ENCODE data around the gene MLIP. TPM values are rescaled to one million over a fixed set of nuclear protein-coding genes. Genes with fewer than 3 reads are reported as not detected.

The MLIP gene
- total RNA-seq: not detected

DNA sequence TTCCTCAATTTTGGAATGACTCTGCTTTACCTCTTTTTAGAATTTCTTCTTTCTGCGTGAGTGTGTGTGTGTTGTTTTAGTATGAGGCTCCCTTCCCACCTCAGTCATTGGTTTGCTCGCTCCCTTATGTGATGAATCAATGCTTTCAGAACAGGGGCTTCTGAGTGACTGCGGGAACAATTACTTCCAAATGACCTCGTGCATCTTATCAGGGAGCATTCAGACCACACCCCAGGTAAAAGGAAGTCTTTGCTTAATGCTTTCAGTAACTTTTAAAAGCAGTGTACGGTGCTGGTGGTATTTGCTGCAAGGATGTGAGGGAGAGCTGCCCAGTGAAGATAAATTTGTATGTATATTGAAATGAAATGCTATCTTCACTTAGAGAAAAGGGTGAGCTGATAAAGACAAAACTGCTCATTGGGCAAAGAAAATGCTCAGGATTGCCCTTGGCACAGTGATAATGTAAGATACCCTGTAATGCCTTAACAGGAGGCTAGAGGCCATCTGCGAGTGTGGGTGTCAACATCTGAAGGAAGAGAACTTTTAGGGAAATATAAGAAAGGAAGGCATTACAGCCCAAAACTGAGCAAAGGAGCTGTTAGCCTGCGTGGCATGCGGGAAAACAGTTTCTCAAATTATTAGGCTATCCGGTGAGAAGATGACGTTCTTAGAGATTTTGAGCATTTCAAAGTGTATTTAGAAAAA, at the start of gene MLIP:
Gene MLIP, plus strand, starts transcription at position 103 of the 705 bp plus-strand sequence. Its CDS starts 37 bp downstream, at position 140.
- ChIA-PET CTCF (no interaction called here), POLR2A (no interaction called here)
- Mint-ChIP-seq H3K4me1 (ENCODE audit: low read depth) (no peaks in the 10 kb centered on the region), H3K27me3 (no peaks in the 10 kb centered on the region), H3K27ac (no peak within 1 kb of the TSS), H3K9me3 (peaks cover 4% of the 10 kb centered on the region), H3K4me3 (no peak within 1 kb of the TSS), H3K36me3 (ENCODE audit: low read depth) (no peaks in the 10 kb centered on the region)
- DNase-seq (no peak), ATAC-seq (no peak)
- TF ChIP-seq CTCF (IDR thresholded peaks at IDR 0.05): no peak
- intact Hi-C loops (cut with micrococcal nuclease): no loop called here

- CTCF ChIA-PET: no interaction called here
- H3K4me1 Mint-ChIP-seq (ENCODE audit: low read depth): no peaks in the 10 kb centered on the region
- no peaks in the 10 kb centered on the region for H3K36me3 Mint-ChIP-seq (ENCODE audit: low read depth)
- no peak overlapping the region for H3K27ac Mint-ChIP-seq
- H3K9me3 Mint-ChIP-seq: no peaks in the 10 kb centered on the region
- POLR2A ChIA-PET: no interaction called here
- TF ChIP-seq CTCF (IDR thresholded peaks at IDR 0.05): no peak
- intact Hi-C loops (cut with micrococcal nuclease): no loop called here
- ATAC-seq (no peak), DNase-seq (no peak)
- no peak overlapping the region for H3K4me3 Mint-ChIP-seq
- no peaks in the 10 kb centered on the region for H3K27me3 Mint-ChIP-seq
Measured at GRCh38 chr6:54063228-54063539, 48.1 kb upstream of the MLIP start.

DNA sequence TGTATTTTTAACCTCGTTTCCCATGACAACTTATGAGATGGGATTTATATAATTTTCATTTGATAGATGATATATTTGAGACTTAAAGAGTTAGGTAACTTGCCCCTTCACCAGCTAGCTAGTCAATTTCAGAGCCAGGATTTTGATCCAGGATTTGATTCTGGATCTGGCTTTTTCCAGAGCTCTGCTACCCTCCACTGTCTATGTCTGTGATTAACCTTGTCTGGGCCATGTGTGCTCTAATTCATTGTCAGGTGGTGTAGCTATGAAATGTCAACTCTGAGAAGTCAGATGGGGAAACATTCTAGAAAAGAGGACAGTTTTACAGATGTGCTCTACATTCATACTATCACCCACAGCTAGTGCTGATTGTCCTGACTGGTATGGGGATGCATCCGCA, 42.5 kb upstream of the MLIP start:
- no peaks in the 10 kb centered on the region for H3K4me1 Mint-ChIP-seq (ENCODE audit: low read depth)
- H3K36me3 Mint-ChIP-seq (ENCODE audit: low read depth): no peaks in the 10 kb centered on the region
- POLR2A ChIA-PET: no interaction called here
- no peaks in the 10 kb centered on the region for H3K27me3 Mint-ChIP-seq
- CTCF ChIA-PET: no interaction called here
- DNase-seq (no peak), ATAC-seq (no peak)
- no peak overlapping the region for H3K27ac Mint-ChIP-seq
- intact Hi-C loops (cut with micrococcal nuclease): no loop called here
- H3K4me3 Mint-ChIP-seq: no peak overlapping the region
- no peak for TF ChIP-seq CTCF (IDR thresholded peaks at IDR 0.05)
- H3K9me3 Mint-ChIP-seq: no peaks in the 10 kb centered on the region

GRCh38 chr6:54070025-54070424, 41.2 kb upstream of the MLIP start:
- Mint-ChIP-seq H3K27ac (no peak overlapping the region), H3K36me3 (ENCODE audit: low read depth) (no peaks in the 10 kb centered on the region), H3K27me3 (peaks cover 3% of the 10 kb centered on the region), H3K4me3 (no peak overlapping the region), H3K9me3 (no peaks in the 10 kb centered on the region), H3K4me1 (ENCODE audit: low read depth) (no peaks in the 10 kb centered on the region)
- ChIA-PET CTCF (no interaction called here), POLR2A (no interaction called here)
- TF ChIP-seq CTCF (IDR thresholded peaks at IDR 0.05): no peak
- DNase-seq: no peak
- no peak for ATAC-seq
- intact Hi-C loops (cut with micrococcal nuclease): no loop called here

- ATAC-seq: no peak
- POLR2A ChIA-PET: no interaction called here
- TF ChIP-seq CTCF (IDR thresholded peaks at IDR 0.05): no peak
- H3K27ac Mint-ChIP-seq: no peak overlapping the region
- DNase-seq: no peak
- intact Hi-C loops (cut with micrococcal nuclease): no loop called here
- H3K27me3 Mint-ChIP-seq: peaks cover 3% of the 10 kb centered on the region
- H3K4me1 Mint-ChIP-seq (ENCODE audit: low read depth): no peaks in the 10 kb centered on the region
- CTCF ChIA-PET: no interaction called here
- H3K9me3 Mint-ChIP-seq: no peaks in the 10 kb centered on the region
- no peaks in the 10 kb centered on the region for H3K36me3 Mint-ChIP-seq (ENCODE audit: low read depth)
- no peak overlapping the region for H3K4me3 Mint-ChIP-seq
Measured at GRCh38 chr6:54071821-54072340, 39.4 kb upstream of the MLIP start.

All from activated CD8-positive, alpha-beta T cell treated with anti-CD3 and anti-CD28 coated beads for 36 hours (primary cell).